CD14-positive monocyte (primary cell): ENCODE results near the gene NDC1. TPM values are rescaled to one million over a fixed set of nuclear protein-coding genes. Genes with fewer than 3 reads are reported as not detected.

Source experiments
- DNase-seq, 3 donors: peaks; one replicate each; pipeline ENCODE4 v3.0.0-alpha.2; 2011 to 2022
- H2AFZ ChIP-seq: 2 replicates; pipeline ENCODE4 v1.6.0; 2012; ENCODE audit warnings: mild to moderate bottlenecking, low read depth, low read length, inconsistent platforms; ENCODE audit not compliant: insufficient read depth, poor library complexity, severe bottlenecking
- H3K27ac ChIP-seq, 2 donors: 1 replicate in 1 of 2; 2 replicates in 1 of 2; pipeline ENCODE4 v1.5.1; 2012 to 2013; ENCODE audit warnings: low read length in 2 of 2, control low read depth in 1 of 2, inconsistent platforms in 1 of 2, low read depth in 1 of 2, mild to moderate bottlenecking in 1 of 2
- H3K27me3 ChIP-seq, 2 donors: one replicate each; pipeline versions ENCODE4 v1.6.0 to v1.6.1; 2011 to 2013; ENCODE audit warnings: low read length in 2 of 2; ENCODE audit not compliant: control insufficient read depth in 2 of 2, insufficient read depth in 2 of 2
- H3K36me3 ChIP-seq, 2 donors: replicated peaks in 1 of 2; 1 replicate in 1 of 2; 2 replicates in 1 of 2; pipeline versions ENCODE4 v1.5.1 to v1.6.1; 2012 to 2013; ENCODE audit warnings: low read length in 2 of 2, control low read depth in 1 of 2, inconsistent platforms in 1 of 2, mild to moderate bottlenecking in 1 of 2; ENCODE audit not compliant: insufficient read depth in 2 of 2, control insufficient read depth in 1 of 2
- H3K4me1 ChIP-seq, 2 donors: 1 replicate in 1 of 2; 2 replicates in 1 of 2; pipeline versions ENCODE4 v1.5.1 to v1.6.1; 2012 to 2013; ENCODE audit warnings: low read length in 2 of 2, control low read depth in 1 of 2, inconsistent platforms in 1 of 2, mild to moderate bottlenecking in 1 of 2, moderate library complexity in 1 of 2; ENCODE audit not compliant: insufficient read depth in 2 of 2, control insufficient read depth in 1 of 2
- H3K4me2 ChIP-seq: replicated peaks from 2 replicates; pipeline ENCODE3; 2012; ENCODE audit warnings: low read length, moderate library complexity, mild to moderate bottlenecking; ENCODE audit not compliant: poor library complexity, severe bottlenecking; ENCODE audit errors: extremely low read depth
- H3K4me3 ChIP-seq, 3 experiments: fragments of 200-600 bp in 1 of 3; sonication (generic) in 1 of 3; replicated peaks in 1 of 3; 1 replicate in 2 of 3; 2 replicates in 1 of 3; pipeline ENCODE4 v1.5.1; 2011 to 2013; ENCODE audit warnings: low read length in 3 of 3, mild to moderate bottlenecking in 3 of 3, control low read depth in 2 of 3, low read depth in 2 of 3, inconsistent platforms in 1 of 3, moderate library complexity in 1 of 3
- H3K79me2 ChIP-seq: 2 replicates; pipeline ENCODE4 v1.6.0; 2012; ENCODE audit warnings: mild to moderate bottlenecking, control low read depth, inconsistent platforms, low read length, moderate library complexity; ENCODE audit not compliant: insufficient read depth
- H3K9ac ChIP-seq: 2 replicates; pipeline ENCODE4 v1.6.0; 2017; ENCODE audit warnings: low read length, mild to moderate bottlenecking; ENCODE audit not compliant: insufficient read depth, poor library complexity, severe bottlenecking
- H3K9me3 ChIP-seq, 2 donors: replicated peaks in 1 of 2; 1 replicate in 1 of 2; 2 replicates in 1 of 2; pipeline versions ENCODE4 v1.5.1 to v1.6.1; 2012 to 2013; ENCODE audit warnings: low read length in 2 of 2, control low read depth in 1 of 2; ENCODE audit not compliant: control insufficient read depth in 1 of 2, insufficient read depth in 1 of 2
- H4K20me1 ChIP-seq: 2 replicates; pipeline ENCODE4 v1.6.0; 2012; ENCODE audit warnings: mild to moderate bottlenecking, low read length, control low read depth, moderate library complexity; ENCODE audit not compliant: insufficient read depth
- H3K27ac Mint-ChIP-seq, 7 donors: one replicate each; pipeline ENCODE4 v1.8.0; 2020; ENCODE audit warnings: mild to moderate bottlenecking in 7 of 7, mixed read lengths in 7 of 7, moderate library complexity in 6 of 7, inconsistent platforms in 2 of 7
- H3K27me3 Mint-ChIP-seq, 3 donors: one replicate each; pipeline ENCODE4 v1.8.0; 2021 to 2022; ENCODE audit warnings: low read depth in 3 of 3, mild to moderate bottlenecking in 3 of 3, mixed read lengths in 3 of 3, moderate library complexity in 3 of 3, inconsistent platforms in 1 of 3
- H3K36me3 Mint-ChIP-seq, 2 donors: one replicate each; pipeline ENCODE4 v1.8.0; 2020; ENCODE audit warnings: mixed read lengths in 2 of 2, inconsistent platforms in 1 of 2, mild to moderate bottlenecking in 1 of 2
- H3K4me1 Mint-ChIP-seq: one replicate; pipeline ENCODE4 v1.8.0; 2020; ENCODE audit warnings: mild to moderate bottlenecking, mixed read lengths
- H3K4me3 Mint-ChIP-seq, 2 donors: one replicate each; pipeline ENCODE4 v1.8.0; 2020; ENCODE audit warnings: mild to moderate bottlenecking in 2 of 2, mixed read lengths in 2 of 2, moderate library complexity in 1 of 2
- H3K9me3 Mint-ChIP-seq, 7 donors: one replicate each; pipeline ENCODE4 v1.8.0; 2020 to 2022; ENCODE audit warnings: mixed read lengths in 7 of 7, mild to moderate bottlenecking in 6 of 7, moderate library complexity in 6 of 7, inconsistent platforms in 2 of 7
- CTCF ChIP-seq: fragments of 200-600 bp; IDR thresholded peaks from one replicate; pipeline ENCODE4 v1.8.0; 2022; ENCODE audit warnings: antibody characterized with exemption, mild to moderate bottlenecking
- WGBS: methylation state at CpG from one replicate; pipeline ENCODE4 v1.1.5; 2013; ENCODE audit warnings: missing lambda C conversion rate; ENCODE audit not compliant: insufficient coverage; 5-methylcytosine and 5-hydroxymethylcytosine counted together
- intact Hi-C, 2 donors: fragments of 100-400 bp; cut with micrococcal nuclease; formaldehyde crosslinking; loops; one replicate each; pipeline versions ENCODE4 v1.15.0 to v1.15.1; 2023
- polyA plus RNA-seq, 3 donors: library from polyadenylated mRNA; depleted of rRNA in 1 of 3; unstranded in 2 of 3; stranded (reverse) in 1 of 3; fragments of 300-500 nt in 2 of 3; fragments of >200 nt in 1 of 3; fragmentation: Illumina TruSeq in 2 of 3; gene quantifications; 1 replicate in 2 of 3; 2 replicates in 1 of 3; pipeline ENCODE4 v1.2.3, GENCODE V29; 2012 to 2021

Gene NDC1
- polyA plus RNA-seq, 3 donors: 3.0 to 6.1 (median 4.7) TPM

GRCh38 chr1:53738205-53739108 is 99.6 kb downstream of the NDC1 start:
- intact Hi-C loops: no loop called here
- Histone ChIP-seq H3K27me3 (peaks cover 45 to 71% of the 10 kb centered on the region in 2 donors), H3K79me2 (no peaks in the 10 kb centered on the region), H3K36me3 (no peaks in the 10 kb centered on the region), H3K4me2 (peak overlapping the region; percentile 81), H3K4me1 (peaks cover 9 to 20% of the 10 kb centered on the region in 2 donors), H3K9ac (no peak overlapping the region), H3K27ac (no peak overlapping the region), H4K20me1 (no peaks in the 10 kb centered on the region), H3K4me3 (peak overlapping the region; percentile 17 to 77 (median 55)), H3K9me3 (peaks cover 0 to 19% of the 10 kb centered on the region in 2 donors), H2AFZ (peak overlapping the region; percentile 59)
- H3K9me3 Mint-ChIP-seq: peaks cover 0 to 16% (median 10%) of the 10 kb centered on the region in 7 donors
- H3K36me3 Mint-ChIP-seq: peaks cover 0 to 3% of the 10 kb centered on the region in 2 donors
- 2% methylated on average over 95 of the region's 101 CpGs for WGBS
- H3K4me1 Mint-ChIP-seq: peaks cover 12% of the 10 kb centered on the region
- no peak overlapping the region for H3K27ac Mint-ChIP-seq
- peaks cover 57 to 88% (median 68%) of the 10 kb centered on the region in 3 donors for H3K27me3 Mint-ChIP-seq
- DNase-seq: no peak
- peak overlapping the region; percentile 73 to 85 for H3K4me3 Mint-ChIP-seq
- TF ChIP-seq CTCF: no peak

- H3K27me3 Mint-ChIP-seq: peaks cover 54 to 81% (median 68%) of the 10 kb centered on the region in 3 donors
These were observed 100.4 kb downstream of the NDC1 start for GRCh38 chr1:53737648-53738204.

More at GRCh38 chr1:53737648-53738204, 100.4 kb downstream of the NDC1 start:
- Mint-ChIP-seq H3K9me3 (peaks cover 0 to 11% (median 5%) of the 10 kb centered on the region in 7 donors), H3K4me3 (peak overlapping the region; percentile 73 to 85), H3K27ac (no peak overlapping the region), H3K4me1 (peaks cover 12% of the 10 kb centered on the region), H3K36me3 (peaks cover 0 to 3% of the 10 kb centered on the region in 2 donors)
- peak overlapping the region; percentile 59 for H2AFZ ChIP-seq
- H3K9me3 ChIP-seq: peaks cover 0 to 15% of the 10 kb centered on the region in 2 donors
- H3K4me1 ChIP-seq: peaks cover 9 to 20% of the 10 kb centered on the region in 2 donors
- H3K4me2 ChIP-seq: peak overlapping the region; percentile 81
- DNase-seq: no peak
- H3K4me3 ChIP-seq: peak overlapping the region in 1 of 3 experiments; percentile 77
- peaks cover 47 to 64% of the 10 kb centered on the region in 2 donors for H3K27me3 ChIP-seq
- no peaks in the 10 kb centered on the region for H3K36me3 ChIP-seq
- no peaks in the 10 kb centered on the region for H4K20me1 ChIP-seq
- 2% methylated on average over 58 of the region's 58 CpGs for WGBS
- no peak overlapping the region for H3K27ac ChIP-seq
- intact Hi-C loops: no loop called here
- no peaks in the 10 kb centered on the region for H3K79me2 ChIP-seq
- H3K9ac ChIP-seq: no peak overlapping the region
- TF ChIP-seq CTCF: no peak
